Naive thymus-derived CD4-positive, alpha-beta T cell (primary cell): ENCODE results near the gene PRKAR1A. TPM values are rescaled to one million over a fixed set of nuclear protein-coding genes. Genes with fewer than 3 reads are reported as not detected.

Source experiments
- ATAC-seq: fragments of 150-1000 bp; cut with Tn5 transposase; 2 replicates; pipeline ENCODE4 v1.10.0; 2021; ENCODE audit warnings: mild to moderate bottlenecking, moderate library complexity
- CTCF ChIA-PET: fragments of 350-600 bp; sonication (Branson Sonifier 250); formaldehyde crosslinking; loops from one replicate; lab custom pipeline; 2021; ENCODE audit warnings: antibody characterized with exemption; lab: Charles Lee
- POLR2A ChIA-PET: fragments of 350-600 bp; sonication (Branson Sonifier 250); formaldehyde crosslinking; loops from one replicate; lab custom pipeline; 2021; ENCODE audit warnings: antibody characterized with exemption, inconsistent platforms; lab: Charles Lee
- DNase-seq, 9 donors: peaks; one replicate each; pipeline versions ENCODE4 v3.0.0 to v3.0.0-alpha.2; 2020 to 2022; ENCODE audit warnings: mixed read lengths in 1 of 9
- H3K27ac ChIP-seq: one replicate; pipeline ENCODE4 v1.7.0; 2013; ENCODE audit warnings: mild to moderate bottlenecking, low read depth, low read length, moderate library complexity
- H3K27me3 ChIP-seq, 2 donors: one replicate each; pipeline ENCODE4 v1.7.0; 2013; ENCODE audit warnings: low read length in 2 of 2, mild to moderate bottlenecking in 2 of 2, moderate library complexity in 2 of 2; ENCODE audit not compliant: control insufficient read depth in 2 of 2, insufficient read depth in 2 of 2
- H3K36me3 ChIP-seq, 3 experiments: 1 replicate in 2 of 3; 2 replicates in 1 of 3; pipeline ENCODE4 v1.7.0; 2013; ENCODE audit warnings: low read length in 3 of 3, mild to moderate bottlenecking in 3 of 3, moderate library complexity in 1 of 3; ENCODE audit not compliant: insufficient read depth in 3 of 3, control insufficient read depth in 2 of 3
- H3K4me1 ChIP-seq, 2 donors: one replicate each; pipeline ENCODE4 v1.7.0; 2013; ENCODE audit warnings: low read length in 2 of 2, mild to moderate bottlenecking in 2 of 2, moderate library complexity in 1 of 2; ENCODE audit not compliant: control insufficient read depth in 2 of 2, insufficient read depth in 2 of 2
- H3K4me3 ChIP-seq: 2 replicates; pipeline ENCODE4 v1.7.0; 2013; ENCODE audit warnings: mild to moderate bottlenecking, low read length
- H3K9me3 ChIP-seq, 3 experiments: 1 replicate in 2 of 3; 2 replicates in 1 of 3; pipeline ENCODE4 v1.7.0; 2013; ENCODE audit warnings: low read length in 3 of 3; ENCODE audit not compliant: control insufficient read depth in 2 of 3
- H3K27ac Mint-ChIP-seq, 9 donors: one replicate each; pipeline ENCODE4 v1.8.0; 2020 to 2022; ENCODE audit warnings: mixed read lengths in 9 of 9, mild to moderate bottlenecking in 8 of 9, moderate library complexity in 5 of 9, inconsistent platforms in 2 of 9
- H3K27me3 Mint-ChIP-seq, 5 donors: one replicate each; pipeline ENCODE4 v1.8.0; 2021 to 2022; ENCODE audit warnings: mixed read lengths in 5 of 5, mild to moderate bottlenecking in 1 of 5
- H3K36me3 Mint-ChIP-seq, 5 donors: one replicate each; pipeline ENCODE4 v1.8.0; 2020 to 2022; ENCODE audit warnings: mixed read lengths in 5 of 5, mild to moderate bottlenecking in 3 of 5, inconsistent platforms in 1 of 5
- H3K4me1 Mint-ChIP-seq, 7 donors: one replicate each; pipeline ENCODE4 v1.8.0; 2020 to 2022; ENCODE audit warnings: mixed read lengths in 7 of 7, mild to moderate bottlenecking in 3 of 7, inconsistent platforms in 1 of 7
- H3K4me3 Mint-ChIP-seq, 10 donors: one replicate each; pipeline ENCODE4 v1.8.0; 2020 to 2022; ENCODE audit warnings: mild to moderate bottlenecking in 10 of 10, mixed read lengths in 10 of 10, moderate library complexity in 6 of 10, inconsistent platforms in 2 of 10
- H3K9me3 Mint-ChIP-seq, 11 donors: one replicate each; pipeline ENCODE4 v1.8.0; 2020 to 2022; ENCODE audit warnings: mixed read lengths in 11 of 11, mild to moderate bottlenecking in 4 of 11, inconsistent platforms in 1 of 11, moderate library complexity in 1 of 11
- intact Hi-C, 2 donors: fragments of 100-400 bp; cut with micrococcal nuclease; formaldehyde crosslinking; loops; one replicate each; pipeline ENCODE4 v1.15.1; 2023
- polyA plus RNA-seq, 2 donors: library from polyadenylated mRNA; unstranded; fragments of 300-500 nt; fragmentation: Illumina TruSeq; gene quantifications; one replicate each; pipeline ENCODE4 v1.2.3, GENCODE V29; 2021
- total RNA-seq, 6 experiments: library from RNA in 5 of 6; stranded (reverse) in 5 of 6; gene quantifications; 1 replicate in 5 of 6; 2 replicates in 1 of 6; pipeline ENCODE4 v1.2.3 and lab custom pipeline; 2021 to 2026

The PRKAR1A gene
- total and polyA plus RNA-seq, 7 experiments from 2014 or later = 115 to 224 (median 156) TPM

- ATAC-seq (no peak), DNase-seq (no peak)
- Mint-ChIP-seq H3K4me1 (peaks cover 0 to 6% (median 0%) of the 10 kb centered on the region in 7 donors), H3K36me3 (peaks cover 0 to 4% (median 0%) of the 10 kb centered on the region in 5 donors), H3K27ac (no peak overlapping the region), H3K27me3 (peaks cover 0 to 19% (median 8%) of the 10 kb centered on the region in 5 donors), H3K4me3 (no peak overlapping the region), H3K9me3 (no peaks in the 10 kb centered on the region)
- intact Hi-C loops = no loop called here
- Histone ChIP-seq H3K4me1 (no peaks in the 10 kb centered on the region), H3K27me3 (no peaks in the 10 kb centered on the region), H3K36me3 (no peaks in the 10 kb centered on the region), H3K9me3 (no peaks in the 10 kb centered on the region), H3K27ac (no peak overlapping the region), H3K4me3 (no peak overlapping the region)
- CTCF ChIA-PET = no interaction called here
- POLR2A ChIA-PET = interaction anchor here (0.5 kb wide), 1 partner anchor 1745 kb away, joined by 3 read pairs; no protein-coding TSS in a partner anchor
These were observed 52.3 kb downstream of the PRKAR1A start for GRCh38 chr17:68564415-68565111.

- no peak overlapping the region for H3K4me3 Mint-ChIP-seq
- H3K9me3 ChIP-seq = no peaks in the 10 kb centered on the region
- no peaks in the 10 kb centered on the region for H3K36me3 ChIP-seq
- H3K27me3 ChIP-seq = no peaks in the 10 kb centered on the region
- CTCF ChIA-PET = no interaction called here
- POLR2A ChIA-PET = no interaction called here
- H3K4me3 ChIP-seq = no peak overlapping the region
- H3K4me1 Mint-ChIP-seq = peaks cover 0 to 6% (median 0%) of the 10 kb centered on the region in 7 donors
- H3K27me3 Mint-ChIP-seq = peaks cover 0 to 19% (median 8%) of the 10 kb centered on the region in 5 donors
- no peaks in the 10 kb centered on the region for H3K9me3 Mint-ChIP-seq
- H3K27ac ChIP-seq = no peak overlapping the region
- ATAC-seq = no peak
- DNase-seq = no peak
- H3K27ac Mint-ChIP-seq = no peak overlapping the region
- H3K36me3 Mint-ChIP-seq = peaks cover 0 to 4% (median 0%) of the 10 kb centered on the region in 5 donors
- H3K4me1 ChIP-seq = no peaks in the 10 kb centered on the region
- intact Hi-C loops = no loop called here
These were observed 53.6 kb downstream of the PRKAR1A start for GRCh38 chr17:68565661-68566441.

DNA sequence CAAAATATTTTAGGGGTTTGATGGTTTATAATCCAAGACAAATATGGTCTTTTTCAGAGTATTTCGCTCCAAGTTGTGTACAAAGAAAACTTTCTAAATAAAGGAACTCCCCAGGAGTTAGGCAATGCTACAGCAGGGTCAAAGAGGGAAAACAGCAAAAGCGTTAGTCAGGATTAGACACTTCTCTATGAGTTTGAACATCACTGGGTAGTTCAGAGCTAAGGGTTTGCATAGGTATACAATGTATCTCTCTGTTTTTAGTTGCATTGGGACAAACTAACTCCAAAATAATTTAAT, 54.2 kb downstream of the PRKAR1A start:
- peaks cover 0 to 19% (median 8%) of the 10 kb centered on the region in 5 donors for H3K27me3 Mint-ChIP-seq
- H3K27ac ChIP-seq = no peak overlapping the region
- H3K9me3 ChIP-seq = no peaks in the 10 kb centered on the region
- ChIA-PET CTCF (no interaction called here), POLR2A (no interaction called here)
- no peaks in the 10 kb centered on the region for H3K27me3 ChIP-seq
- no peak overlapping the region for H3K4me3 Mint-ChIP-seq
- peaks cover 0 to 6% (median 0%) of the 10 kb centered on the region in 7 donors for H3K4me1 Mint-ChIP-seq
- peaks cover 0 to 4% (median 0%) of the 10 kb centered on the region in 5 donors for H3K36me3 Mint-ChIP-seq
- ATAC-seq (peak; percentile 52), DNase-seq (no peak)
- no peaks in the 10 kb centered on the region for H3K9me3 Mint-ChIP-seq
- H3K27ac Mint-ChIP-seq = no peak overlapping the region
- H3K4me1 ChIP-seq = no peaks in the 10 kb centered on the region
- intact Hi-C loops = no loop called here
- no peak overlapping the region for H3K4me3 ChIP-seq
- H3K36me3 ChIP-seq = no peaks in the 10 kb centered on the region

DNA sequence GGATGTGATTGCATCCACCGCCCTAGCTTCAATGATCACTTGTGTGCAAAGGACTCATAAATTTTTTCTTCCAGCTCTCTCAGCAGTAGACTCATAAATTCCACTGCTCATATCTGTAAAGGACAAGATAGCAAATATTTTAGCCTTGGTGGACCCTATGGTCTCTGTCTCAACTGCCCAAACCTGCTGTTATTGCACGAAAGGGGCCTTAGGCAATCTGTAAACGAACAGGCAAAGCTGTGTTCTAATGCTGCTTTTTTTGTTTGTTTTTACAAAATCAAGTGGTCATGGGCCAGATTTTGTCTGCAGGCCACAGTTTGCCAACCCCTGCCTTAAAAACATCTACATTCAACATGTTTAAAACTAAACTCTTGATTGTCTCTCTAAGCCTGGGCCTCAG, 54.8 kb downstream of the PRKAR1A start:
- no peak overlapping the region for H3K27ac ChIP-seq
- H3K36me3 ChIP-seq = no peaks in the 10 kb centered on the region
- no peaks in the 10 kb centered on the region for H3K9me3 ChIP-seq
- Mint-ChIP-seq H3K27ac (no peak overlapping the region), H3K9me3 (no peaks in the 10 kb centered on the region), H3K4me3 (no peak overlapping the region), H3K27me3 (peaks cover 0 to 19% (median 8%) of the 10 kb centered on the region in 5 donors), H3K4me1 (peaks cover 0 to 6% (median 0%) of the 10 kb centered on the region in 7 donors), H3K36me3 (peaks cover 0 to 4% (median 0%) of the 10 kb centered on the region in 5 donors)
- H3K27me3 ChIP-seq = no peaks in the 10 kb centered on the region
- no peak overlapping the region for H3K4me3 ChIP-seq
- intact Hi-C loops = no loop called here
- CTCF ChIA-PET = no interaction called here
- no peaks in the 10 kb centered on the region for H3K4me1 ChIP-seq
- ATAC-seq (no peak), DNase-seq (no peak)
- POLR2A ChIA-PET = no interaction called here

DNA sequence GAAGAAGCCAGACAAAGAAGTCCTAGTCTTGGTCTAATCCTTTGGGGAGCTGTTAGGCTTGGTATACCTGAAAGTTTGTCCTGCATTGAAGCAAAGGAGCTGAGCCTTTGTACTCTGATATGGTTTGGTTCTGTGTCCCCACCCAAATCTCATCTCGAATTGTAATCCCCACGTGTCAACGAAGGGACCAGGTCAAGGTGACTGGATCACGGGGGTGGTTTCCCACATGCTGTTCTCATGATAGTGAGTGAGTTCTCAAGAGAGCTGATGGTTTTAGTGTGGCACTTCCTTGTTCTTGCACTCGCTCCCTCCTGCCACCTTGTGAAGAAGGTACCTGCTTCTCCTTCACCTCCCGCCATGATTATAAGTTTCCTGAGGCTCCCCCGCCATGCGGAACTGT, 55.4 kb downstream of the PRKAR1A start:
- Mint-ChIP-seq H3K9me3 (no peaks in the 10 kb centered on the region), H3K4me3 (no peak overlapping the region), H3K36me3 (peaks cover 0 to 4% (median 0%) of the 10 kb centered on the region in 5 donors), H3K27me3 (peaks cover 0 to 17% (median 8%) of the 10 kb centered on the region in 5 donors), H3K27ac (no peak overlapping the region), H3K4me1 (peaks cover 0 to 6% (median 0%) of the 10 kb centered on the region in 7 donors)
- H3K27me3 ChIP-seq = no peaks in the 10 kb centered on the region
- ChIA-PET CTCF (no interaction called here), POLR2A (no interaction called here)
- H3K4me3 ChIP-seq = no peak overlapping the region
- intact Hi-C loops = no loop called here
- no peaks in the 10 kb centered on the region for H3K36me3 ChIP-seq
- H3K27ac ChIP-seq = no peak overlapping the region
- no peaks in the 10 kb centered on the region for H3K9me3 ChIP-seq
- no peak for ATAC-seq
- no peaks in the 10 kb centered on the region for H3K4me1 ChIP-seq
- no peak for DNase-seq

DNA sequence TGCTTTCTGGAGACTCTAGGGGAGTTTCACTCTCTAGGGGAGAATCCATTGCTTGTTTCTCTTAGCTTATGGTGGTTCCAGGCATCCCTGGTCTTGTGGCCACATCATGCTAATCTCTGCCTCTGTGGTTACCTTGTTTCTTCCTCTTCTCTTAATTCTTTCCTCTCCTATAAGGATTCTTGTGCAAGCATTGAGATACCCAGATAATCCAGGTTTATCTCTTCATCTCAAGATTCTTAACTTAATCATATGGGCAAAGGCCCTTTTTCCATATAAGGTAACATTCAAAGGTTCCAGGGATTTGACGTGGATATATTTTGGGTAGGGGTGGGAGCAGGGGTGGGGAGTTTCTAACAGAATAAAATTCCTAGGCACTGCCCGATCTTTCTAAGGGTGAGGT, 56.4 kb downstream of the PRKAR1A start:
- Histone ChIP-seq H3K4me3 (no peak overlapping the region), H3K36me3 (no peaks in the 10 kb centered on the region), H3K4me1 (no peaks in the 10 kb centered on the region), H3K9me3 (no peaks in the 10 kb centered on the region), H3K27ac (no peak overlapping the region), H3K27me3 (no peaks in the 10 kb centered on the region)
- no peak overlapping the region for H3K27ac Mint-ChIP-seq
- H3K9me3 Mint-ChIP-seq = no peaks in the 10 kb centered on the region
- ChIA-PET POLR2A (no interaction called here), CTCF (no interaction called here)
- no peak for DNase-seq
- peaks cover 0 to 6% (median 0%) of the 10 kb centered on the region in 7 donors for H3K4me1 Mint-ChIP-seq
- no peak overlapping the region for H3K4me3 Mint-ChIP-seq
- intact Hi-C loops = no loop called here
- ATAC-seq = no peak
- peaks cover 0 to 3% (median 0%) of the 10 kb centered on the region in 5 donors for H3K36me3 Mint-ChIP-seq
- H3K27me3 Mint-ChIP-seq = peaks cover 0 to 16% (median 8%) of the 10 kb centered on the region in 5 donors
